RWPE2 (cell line): ENCODE data around the gene HES3.
A peak's percentile ranks its signal among the peaks of the same experiment; 100 is the strongest.

Experiments used
- ATAC-seq: fragments of 200-7000 bp; cut with Tn5 transposase; 3 replicates; pipeline ENCODE4 v1.9.1; 2021; ENCODE audit warnings: low read depth
- DNase-seq: peaks from one replicate; pipeline ENCODE4 v3.0.0-alpha.2; 2020; ENCODE audit warnings: low spot score
- H3K27ac ChIP-seq: fragments of 450-650 bp; 2 replicates; pipeline ENCODE4 v1.5.1; 2017; ENCODE audit warnings: mild to moderate bottlenecking; ENCODE audit not compliant: poor library complexity, severe bottlenecking
- H3K27me3 ChIP-seq: fragments of 250-450 bp; sonication (Bioruptor Pico); 2 replicates; pipeline ENCODE4 v1.5.1; 2021; ENCODE audit warnings: mild to moderate bottlenecking, moderate library complexity; ENCODE audit not compliant: insufficient read depth, poor library complexity, severe bottlenecking
- H3K36me3 ChIP-seq: fragments of 250-450 bp; sonication (Bioruptor Pico); 2 replicates; pipeline ENCODE4 v1.5.1; 2020; ENCODE audit warnings: low read depth, mild to moderate bottlenecking, moderate library complexity
- H3K4me1 ChIP-seq: fragments of 250-450 bp; sonication (Bioruptor Pico); 2 replicates; pipeline ENCODE4 v1.5.1; 2021; ENCODE audit warnings: mild to moderate bottlenecking, moderate library complexity; ENCODE audit not compliant: insufficient read depth, poor library complexity, severe bottlenecking
- H3K4me3 ChIP-seq: fragments of 250-450 bp; sonication (Bioruptor Pico); 2 replicates; pipeline ENCODE4 v1.5.1; 2021; ENCODE audit warnings: mild to moderate bottlenecking, moderate library complexity; ENCODE audit not compliant: severe bottlenecking
- H3K9me3 ChIP-seq: fragments of 250-450 bp; sonication (Bioruptor Pico); 2 replicates; pipeline ENCODE4 v1.5.1; 2021; ENCODE audit warnings: mild to moderate bottlenecking, moderate library complexity; ENCODE audit not compliant: severe bottlenecking
- CTCF ChIP-seq: fragments of 450-650 bp; IDR thresholded peaks from one replicate; pipeline ENCODE4 v1.5.1; 2017; ENCODE audit warnings: mild to moderate bottlenecking, moderate library complexity; ENCODE audit not compliant: poor library complexity, severe bottlenecking

The HES3 gene

DNA sequence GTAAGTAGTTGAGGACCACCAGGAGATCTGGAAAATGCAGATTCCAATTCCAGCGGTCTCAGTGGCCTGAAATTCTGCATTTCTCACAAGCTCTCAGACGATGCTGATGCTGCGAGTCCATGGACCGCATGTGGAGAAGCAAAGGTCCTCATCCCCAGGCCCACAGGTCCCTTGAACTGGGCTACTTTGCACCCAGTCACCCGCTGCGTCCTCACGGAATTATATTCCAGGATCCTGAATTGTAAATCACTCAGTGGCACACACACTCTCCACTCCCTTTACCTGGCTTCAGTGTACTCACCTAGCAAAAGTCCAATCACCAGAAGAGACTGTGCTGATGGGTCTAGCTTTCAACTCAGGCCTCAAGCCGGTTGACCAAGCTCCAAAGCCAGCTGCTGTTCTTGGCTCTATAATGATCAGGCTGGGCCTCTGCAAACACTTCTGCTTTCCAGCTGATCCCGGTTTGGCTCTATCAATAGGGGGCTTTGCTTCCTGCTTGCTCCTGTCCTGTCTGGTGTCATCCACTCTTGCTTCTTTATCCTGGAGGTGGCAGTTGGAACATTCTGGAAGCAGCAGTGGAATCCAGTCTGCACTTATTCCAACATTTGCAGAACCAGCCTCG is 43.7 kb upstream of the HES3 start:
- ATAC-seq: no peak
- Histone ChIP-seq H3K9me3 (no peaks in the 10 kb centered on the region), H3K36me3 (peaks cover 34% of the 10 kb centered on the region), H3K4me1 (peaks cover 6% of the 10 kb centered on the region), H3K4me3 (peak overlapping the region; percentile 97), H3K27ac (peak overlapping the region; percentile 74), H3K27me3 (no peaks in the 10 kb centered on the region)
- DNase-seq: no peak
- TF ChIP-seq CTCF: no peak

- no peak for TF ChIP-seq CTCF
- no peak for ATAC-seq
These were observed 41.7 kb upstream of the HES3 start for GRCh38 chr1:6202256-6202655.

DNA sequence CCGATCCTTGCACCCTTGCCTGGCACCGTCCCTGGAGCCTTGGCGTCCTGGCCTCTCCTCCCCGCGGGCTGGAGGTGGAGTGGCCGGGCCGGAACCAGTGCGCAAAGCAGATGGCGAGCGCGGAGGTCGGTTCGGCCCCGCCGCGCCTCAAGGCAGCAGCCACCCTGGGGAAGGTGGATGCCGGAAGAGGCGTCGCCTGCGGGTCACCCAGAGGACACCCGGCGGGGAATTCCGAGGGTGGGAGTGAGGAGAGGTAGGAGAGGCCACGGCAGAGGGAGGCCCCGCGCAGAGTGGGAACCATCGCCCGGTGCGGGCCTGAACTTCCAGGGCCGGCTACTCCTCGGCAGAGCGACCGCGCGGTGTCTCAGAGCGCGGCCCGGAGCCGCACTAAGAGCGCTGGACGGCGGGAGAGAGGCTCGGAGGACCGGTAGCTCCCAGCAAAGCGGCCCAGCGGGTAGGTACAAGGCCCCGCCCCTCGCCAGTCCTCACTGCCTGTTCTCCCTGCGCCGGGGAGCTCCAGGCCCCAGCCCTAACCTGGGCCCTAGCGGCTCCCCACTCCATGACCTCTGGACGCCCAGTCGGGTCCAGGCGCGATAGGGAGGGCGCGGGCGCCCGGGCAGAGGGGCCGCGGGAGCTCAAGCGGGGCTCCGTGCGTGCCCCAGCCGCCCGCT is 38.0 kb upstream of the HES3 start, which contains the start of gene RNF207:
TSS of gene RNF207 (plus strand) at position 271 of the 671 bp plus-strand sequence. CDS start 417 bp downstream, outside the sequence.
- H3K36me3 ChIP-seq: no peaks in the 10 kb centered on the region
- no peaks in the 10 kb centered on the region for H3K27me3 ChIP-seq
- no peaks in the 10 kb centered on the region for H3K4me1 ChIP-seq
- peak; percentile 83 for DNase-seq
- no peak for TF ChIP-seq CTCF
- H3K27ac ChIP-seq: peak within 1 kb of the TSS; percentile 67
- peak within 1 kb of the TSS; percentile 47 for H3K4me3 ChIP-seq
- no peaks in the 10 kb centered on the region for H3K9me3 ChIP-seq
- peak; percentile 80 for ATAC-seq

More at GRCh38 chr1:6202256-6202655, 41.7 kb upstream of the HES3 start:
- no peak for DNase-seq
- Histone ChIP-seq H3K27ac (no peak overlapping the region), H3K9me3 (no peaks in the 10 kb centered on the region), H3K36me3 (peaks cover 15% of the 10 kb centered on the region), H3K4me3 (no peak overlapping the region), H3K4me1 (peaks cover 6% of the 10 kb centered on the region), H3K27me3 (no peaks in the 10 kb centered on the region)

GRCh38 chr1:6206520-6206855 is 37.5 kb upstream of the HES3 start:
- no peaks in the 10 kb centered on the region for H3K36me3 ChIP-seq
- DNase-seq: no peak
- H3K27ac ChIP-seq: peak overlapping the region; percentile 67
- peak overlapping the region; percentile 47 for H3K4me3 ChIP-seq
- ATAC-seq: no peak; the same call in none of the 3 replicates
- no peaks in the 10 kb centered on the region for H3K9me3 ChIP-seq
- no peak for TF ChIP-seq CTCF
- no peaks in the 10 kb centered on the region for H3K27me3 ChIP-seq
- H3K4me1 ChIP-seq: no peaks in the 10 kb centered on the region
